ENCODE measurements around the gene MAP3K7CL.

The MAP3K7CL gene

GRCh38 chr21:29187944-29188343, 57.5 kb downstream of the MAP3K7CL start:
- TF ChIP-seq ZNF274 (IDR thresholded peaks at IDR 0.05; ENCODE audit: low read depth, low read length): no peak

GRCh38 chr21:29189353-29189752, 58.9 kb downstream of the MAP3K7CL start:
- TF ChIP-seq ZNF274 (IDR thresholded peaks at IDR 0.05; ENCODE audit: low read depth, low read length): no peak
- H3K4me3 ChIP-seq (ENCODE audit: low read length): no peak overlapping the region

More at GRCh38 chr21:29187944-29188343, 57.5 kb downstream of the MAP3K7CL start:
- no peak overlapping the region for H3K4me3 ChIP-seq (ENCODE audit: low read length)

- no peak for TF ChIP-seq ZNF274 (IDR thresholded peaks at IDR 0.05; ENCODE audit: low read depth, low read length)
- no peak overlapping the region for H3K4me3 ChIP-seq (ENCODE audit: low read length)
Measured at GRCh38 chr21:29190923-29191331, 60.5 kb downstream of the MAP3K7CL start.

DNA sequence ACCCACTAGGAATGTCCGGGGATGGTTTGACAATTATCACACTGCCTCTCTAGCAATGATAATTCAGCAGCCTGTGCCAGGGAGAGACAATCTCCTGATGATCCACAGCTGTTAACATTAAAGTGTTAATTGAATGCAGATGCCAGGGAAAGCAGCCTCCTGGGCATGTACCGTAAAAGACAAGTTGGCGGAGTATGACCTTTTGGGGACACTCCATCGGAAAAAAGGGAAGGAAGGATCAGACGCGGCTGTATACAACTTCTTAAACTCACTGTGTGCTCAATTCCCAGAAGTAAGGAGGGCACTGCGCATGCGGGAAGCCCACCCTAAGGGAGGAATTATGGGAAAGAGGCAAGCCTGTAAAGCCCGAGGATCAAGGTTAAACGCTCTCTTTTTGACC, 62.6 kb downstream of the MAP3K7CL start:
- H3K4me3 ChIP-seq (ENCODE audit: low read length): no peak overlapping the region
- no peak for TF ChIP-seq ZNF274 (IDR thresholded peaks at IDR 0.05; ENCODE audit: low read depth, low read length)

DNA sequence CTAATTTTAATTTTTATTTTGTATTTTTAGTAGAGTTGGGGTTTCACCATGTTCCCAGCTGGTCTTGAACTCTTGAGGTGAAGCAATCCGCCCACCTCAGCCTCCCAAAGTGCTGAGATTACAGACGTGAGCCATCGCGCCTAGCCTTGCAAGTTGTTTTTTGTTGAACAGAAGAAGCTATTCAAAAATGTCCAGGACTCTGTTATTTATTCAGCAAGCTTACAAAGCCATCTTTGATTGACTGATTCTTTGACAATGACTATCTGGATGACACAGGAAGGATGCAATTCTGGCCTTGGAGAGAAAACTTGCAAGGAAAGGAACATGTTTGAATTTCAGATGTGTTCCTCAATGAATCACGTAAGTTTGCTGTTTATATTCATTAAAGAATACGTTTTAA, 63.5 kb downstream of the MAP3K7CL start:
- H3K4me3 ChIP-seq (ENCODE audit: low read length): no peak overlapping the region

DNA sequence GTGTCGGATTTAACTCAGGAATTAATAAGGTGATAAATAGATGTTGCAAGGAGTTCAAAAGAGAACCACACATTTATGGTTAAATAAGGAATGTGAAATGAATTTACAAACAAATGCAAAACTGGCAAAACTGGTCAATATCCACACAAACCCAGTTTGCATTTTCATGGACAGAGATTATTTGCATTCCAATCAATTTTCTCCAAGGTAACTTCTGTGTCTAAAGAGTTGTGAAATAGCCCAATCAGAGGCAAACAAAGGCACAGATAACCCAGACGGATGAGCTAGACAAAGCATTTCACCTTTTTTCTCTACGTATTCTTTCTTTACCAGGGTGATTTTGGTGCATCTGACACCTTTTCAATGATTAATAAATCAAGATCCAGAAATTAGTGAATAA, 63.9 kb downstream of the MAP3K7CL start:
- TF ChIP-seq ZNF274 (IDR thresholded peaks at IDR 0.05; ENCODE audit: low read depth, low read length): no peak
- no peak overlapping the region for H3K4me3 ChIP-seq (ENCODE audit: low read length)

More for the DNA sequence above, 63.5 kb downstream of the MAP3K7CL start:
- no peak for TF ChIP-seq ZNF274 (IDR thresholded peaks at IDR 0.05; ENCODE audit: low read depth, low read length)

GRCh38 chr21:29194847-29195246, 64.4 kb downstream of the MAP3K7CL start:
- no peak for TF ChIP-seq ZNF274 (IDR thresholded peaks at IDR 0.05; ENCODE audit: low read depth, low read length)
- H3K4me3 ChIP-seq (ENCODE audit: low read length): no peak overlapping the region

- peak overlapping the region; percentile 37 for H3K4me3 ChIP-seq (ENCODE audit: low read length)
- no peak for TF ChIP-seq ZNF274 (IDR thresholded peaks at IDR 0.05; ENCODE audit: low read depth, low read length)
Measured at GRCh38 chr21:29195981-29196669, 65.7 kb downstream of the MAP3K7CL start.

GRCh38 chr21:29196670-29197191, 66.3 kb downstream of the MAP3K7CL start:
- peak overlapping the region; percentile 37; the same call in 1 of the 2 replicates for H3K4me3 ChIP-seq (ENCODE audit: low read length)
- no peak for TF ChIP-seq ZNF274 (IDR thresholded peaks at IDR 0.05; ENCODE audit: low read depth, low read length)

DNA sequence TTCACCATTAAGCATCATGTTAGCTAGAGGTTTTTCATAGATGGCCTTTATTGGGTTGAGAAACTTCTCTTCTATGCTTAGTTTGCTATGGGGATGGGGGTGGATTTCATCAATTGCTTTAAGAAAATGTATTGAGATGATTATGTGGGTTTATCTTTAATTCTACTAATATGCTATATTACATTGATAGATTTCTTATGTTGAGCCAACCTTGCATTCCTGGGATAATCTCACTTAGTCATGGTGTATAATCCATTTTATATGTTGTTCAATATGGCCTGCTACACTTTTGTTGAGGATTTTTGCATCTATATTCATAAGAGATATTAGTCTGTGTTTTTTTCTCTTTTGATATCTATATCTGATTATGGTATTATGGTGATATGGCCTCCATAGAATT, 70.7 kb downstream of the MAP3K7CL start:
- TF ChIP-seq ZNF274 (IDR thresholded peaks at IDR 0.05; ENCODE audit: low read depth, low read length): no peak
- no peak overlapping the region for H3K4me3 ChIP-seq (ENCODE audit: low read length)

DNA sequence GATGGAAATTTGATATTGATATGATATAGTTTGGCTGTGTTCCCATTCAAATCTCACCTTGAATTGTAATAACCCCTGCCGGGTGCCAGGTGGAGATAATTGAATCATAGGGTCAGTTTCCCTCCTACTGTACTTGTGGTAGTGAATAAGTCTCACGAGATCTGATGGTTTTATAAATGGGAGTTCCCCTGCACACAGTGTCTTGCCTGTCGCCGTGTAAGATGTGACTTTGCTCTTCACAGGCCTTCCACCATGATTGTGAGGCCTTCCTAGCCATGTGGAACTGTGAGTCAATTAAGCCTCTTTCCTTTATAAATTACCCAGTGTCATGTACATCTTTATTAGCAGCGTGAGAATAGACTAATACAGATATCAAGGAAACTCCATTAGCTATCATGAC, 74.6 kb downstream of the MAP3K7CL start:
- TF ChIP-seq ZNF274 (IDR thresholded peaks at IDR 0.05; ENCODE audit: low read depth, low read length): no peak
- H3K4me3 ChIP-seq (ENCODE audit: low read length): no peak overlapping the region

DNA sequence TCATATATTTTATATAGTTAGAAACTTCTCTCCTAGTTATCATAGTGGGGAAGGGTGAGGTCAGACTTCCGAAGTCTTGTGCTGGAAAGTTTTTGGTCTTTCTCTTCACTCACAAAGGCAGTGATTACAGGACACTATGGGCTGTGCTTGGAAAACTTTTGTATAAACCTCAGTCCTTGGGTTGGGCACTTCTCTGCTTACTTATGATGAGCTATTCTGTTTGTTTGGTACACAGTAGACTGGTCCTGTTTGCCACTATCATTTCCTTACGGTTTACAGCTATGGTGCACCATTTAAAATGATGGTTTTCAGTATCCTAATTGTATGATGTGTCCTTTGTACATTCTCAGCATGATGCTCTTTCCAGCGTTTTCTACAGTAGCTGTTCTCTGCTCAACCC, 75.5 kb downstream of the MAP3K7CL start:
- no peak for TF ChIP-seq ZNF274 (IDR thresholded peaks at IDR 0.05; ENCODE audit: low read depth, low read length)
- no peak overlapping the region for H3K4me3 ChIP-seq (ENCODE audit: low read length)

- TF ChIP-seq ZNF274 (IDR thresholded peaks at IDR 0.05; ENCODE audit: low read depth, low read length): no peak
Measured at GRCh38 chr21:29206445-29206844, 76.0 kb downstream of the MAP3K7CL start.

DNA sequence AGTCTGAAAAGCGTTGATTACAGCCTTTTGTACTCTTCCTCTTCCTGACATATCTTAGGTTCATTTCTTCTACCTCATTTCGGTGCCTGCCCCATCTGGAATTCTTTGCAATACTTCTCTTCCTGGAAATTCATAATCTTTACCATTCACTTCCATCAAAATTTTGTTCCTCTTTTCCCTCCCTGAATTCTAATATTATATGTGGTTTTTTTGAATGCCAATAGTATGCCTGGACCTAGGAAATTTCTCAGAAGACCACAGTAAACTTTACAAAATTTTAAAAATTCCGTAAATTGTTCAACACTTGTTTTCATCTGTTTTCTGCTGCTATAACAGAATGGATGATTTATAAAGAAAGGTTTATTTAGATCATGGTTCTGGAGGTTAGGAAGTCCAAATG, 76.8 kb downstream of the MAP3K7CL start:
- no peak overlapping the region for H3K4me3 ChIP-seq (ENCODE audit: low read length)
- TF ChIP-seq ZNF274 (IDR thresholded peaks at IDR 0.05; ENCODE audit: low read depth, low read length): no peak

More at GRCh38 chr21:29206445-29206844, 76.0 kb downstream of the MAP3K7CL start:
- no peak overlapping the region for H3K4me3 ChIP-seq (ENCODE audit: low read length)

DNA sequence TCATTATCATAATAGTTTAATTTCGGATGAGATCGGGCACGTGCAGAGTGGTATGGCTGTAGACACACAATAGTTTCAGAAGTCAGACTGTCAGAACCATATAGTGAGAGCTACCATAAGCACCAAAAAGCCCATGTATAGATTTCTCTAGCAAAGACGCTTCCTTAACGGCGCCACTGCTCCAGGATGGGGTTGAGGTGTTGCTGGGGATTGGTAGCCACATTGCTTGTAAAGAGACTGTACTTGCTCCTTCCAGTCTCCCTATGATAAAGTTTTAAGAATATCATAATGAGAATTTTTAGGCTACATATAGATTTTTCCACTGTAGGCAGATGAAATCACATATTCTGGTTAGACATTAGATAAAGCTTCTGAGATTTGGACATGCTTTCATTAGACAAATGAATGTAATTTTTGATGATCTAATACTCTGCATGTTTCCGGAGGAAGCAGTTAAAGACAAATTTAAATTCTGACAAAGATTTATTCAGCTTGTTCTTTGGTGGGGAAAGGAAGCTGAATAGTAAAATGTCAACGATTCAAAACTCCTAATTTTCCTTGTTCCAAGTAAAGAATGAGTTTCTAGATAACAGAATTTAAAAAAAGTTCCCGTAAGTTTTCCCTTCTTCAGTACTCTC, 77.7 kb downstream of the MAP3K7CL start:
- TF ChIP-seq ZNF274 (IDR thresholded peaks at IDR 0.05; ENCODE audit: low read depth, low read length): no peak
- H3K4me3 ChIP-seq (ENCODE audit: low read length): no peak overlapping the region

Measured in GM08714 (cell line).